ENCODE results near the gene TBCD. TPM values are rescaled to one million over a fixed set of nuclear protein-coding genes. Genes with fewer than 3 reads are reported as not detected.

Gene TBCD
- total RNA-seq, 1 donor from 2014 or later = 31.8 TPM

DNA sequence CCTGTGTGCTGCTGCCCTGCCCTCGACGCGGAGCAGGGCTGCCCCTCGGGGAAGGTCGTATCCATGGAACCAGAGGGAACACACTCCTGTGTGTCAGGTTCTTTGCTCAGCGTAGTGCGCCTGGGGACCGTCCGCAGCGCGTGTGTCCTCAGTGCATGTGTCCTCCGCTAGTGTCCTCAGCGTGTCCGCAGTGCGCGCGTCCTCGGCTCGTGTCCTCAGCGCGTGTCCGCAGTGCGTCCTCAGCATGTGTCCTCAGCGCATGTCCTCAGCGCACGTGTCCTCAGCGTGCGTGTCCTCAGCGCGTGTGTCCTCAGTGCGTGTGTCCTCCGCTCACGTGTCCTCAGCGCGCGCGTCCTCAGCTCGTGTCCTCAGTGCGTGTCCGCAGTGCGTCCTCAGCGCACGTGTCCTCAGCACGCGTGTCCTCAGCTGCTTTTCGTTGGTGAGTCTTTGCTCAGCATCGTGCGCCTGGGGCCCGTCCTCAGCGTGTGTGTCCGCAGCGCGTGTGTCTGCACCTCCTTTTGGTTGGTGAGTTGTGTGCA lies 147.2 kb downstream of the TBCD start:
- Mint-ChIP-seq H3K36me3 (ENCODE audit: low read depth, unreplicated experiment) (peaks cover 15% of the 10 kb centered on the region), H3K27ac (ENCODE audit: unreplicated experiment) (no peak overlapping the region)
- peaks cover 6% of the 10 kb centered on the region for H3K4me1 ChIP-seq (ENCODE audit: insufficient read depth, low read length)

DNA sequence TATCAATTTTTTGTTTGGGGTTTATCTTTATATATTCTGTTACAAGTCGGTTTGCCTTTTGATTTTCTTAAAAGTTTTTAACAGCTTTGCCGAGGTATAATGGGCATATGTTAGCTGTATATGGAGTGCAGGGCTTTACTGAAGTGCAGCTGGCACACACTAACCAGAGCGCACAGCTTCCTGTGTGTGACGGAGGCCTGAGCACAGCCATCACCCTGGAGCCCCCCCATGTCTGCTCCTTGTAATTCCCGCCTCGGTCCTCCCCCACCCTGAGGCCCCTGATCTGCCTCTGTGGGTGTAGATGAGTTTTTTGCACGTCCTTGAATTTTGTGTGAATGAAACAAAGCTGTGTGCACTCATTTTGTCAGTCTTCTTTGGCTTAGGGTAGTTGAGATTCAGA lies 148.1 kb downstream of the TBCD start:
- H3K9me3 Mint-ChIP-seq (ENCODE audit: unreplicated experiment) = no peaks in the 10 kb centered on the region
- Histone ChIP-seq H3K9me3 (ENCODE audit: insufficient read depth, low read depth, low read length) (no peaks in the 10 kb centered on the region), H3K4me1 (ENCODE audit: insufficient read depth, low read length) (peaks cover 6% of the 10 kb centered on the region), H3K27ac (ENCODE audit: low read depth, low read length) (no peak overlapping the region), H3K79me2 (ENCODE audit: insufficient read depth, low read length) (no peaks in the 10 kb centered on the region), H4K20me1 (ENCODE audit: insufficient read depth, low read length) (no peaks in the 10 kb centered on the region), H3K4me3 (ENCODE audit: insufficient read depth, low read depth, low read length) (no peak overlapping the region), H2AFZ (ENCODE audit: low read depth, low read length) (no peak overlapping the region), H3K27me3 (ENCODE audit: insufficient read depth, low read length) (no peaks in the 10 kb centered on the region), H3K4me2 (ENCODE audit: low read length) (peak overlapping the region; percentile 48), H3K9ac (ENCODE audit: low read length) (no peak overlapping the region), H3K36me3 (ENCODE audit: insufficient read depth, low read length) (no peaks in the 10 kb centered on the region)
- H3K4me3 Mint-ChIP-seq (ENCODE audit: unreplicated experiment) = no peak overlapping the region
- peaks cover 9% of the 10 kb centered on the region for H3K4me1 Mint-ChIP-seq (ENCODE audit: low read depth, unreplicated experiment)
- peaks cover 15% of the 10 kb centered on the region for H3K36me3 Mint-ChIP-seq (ENCODE audit: low read depth, unreplicated experiment)
- H3K27ac Mint-ChIP-seq (ENCODE audit: unreplicated experiment) = no peak overlapping the region
- FAIRE-seq = no peak
- no peak for TF ChIP-seq EZH2 (IDR thresholded peaks at IDR 0.05; ENCODE audit: insufficient read depth, low read length)
- TF ChIP-seq, protein P1, sequence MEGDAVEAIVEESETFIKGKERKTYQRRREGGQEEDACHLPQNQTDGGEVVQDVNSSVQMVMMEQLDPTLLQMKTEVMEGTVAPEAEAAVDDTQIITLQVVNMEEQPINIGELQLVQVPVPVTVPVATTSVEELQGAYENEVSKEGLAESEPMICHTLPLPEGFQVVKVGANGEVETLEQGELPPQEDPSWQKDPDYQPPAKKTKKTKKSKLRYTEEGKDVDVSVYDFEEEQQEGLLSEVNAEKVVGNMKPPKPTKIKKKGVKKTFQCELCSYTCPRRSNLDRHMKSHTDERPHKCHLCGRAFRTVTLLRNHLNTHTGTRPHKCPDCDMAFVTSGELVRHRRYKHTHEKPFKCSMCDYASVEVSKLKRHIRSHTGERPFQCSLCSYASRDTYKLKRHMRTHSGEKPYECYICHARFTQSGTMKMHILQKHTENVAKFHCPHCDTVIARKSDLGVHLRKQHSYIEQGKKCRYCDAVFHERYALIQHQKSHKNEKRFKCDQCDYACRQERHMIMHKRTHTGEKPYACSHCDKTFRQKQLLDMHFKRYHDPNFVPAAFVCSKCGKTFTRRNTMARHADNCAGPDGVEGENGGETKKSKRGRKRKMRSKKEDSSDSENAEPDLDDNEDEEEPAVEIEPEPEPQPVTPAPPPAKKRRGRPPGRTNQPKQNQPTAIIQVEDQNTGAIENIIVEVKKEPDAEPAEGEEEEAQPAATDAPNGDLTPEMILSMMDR (IDR thresholded peaks at IDR 0.05; ENCODE audit: insufficient read depth, low read depth, low read length) = no peak
- no peaks in the 10 kb centered on the region for H3K27me3 Mint-ChIP-seq (ENCODE audit: low read depth, unreplicated experiment)
- DNase-seq (ENCODE audit: low read depth) = no peak

More for the DNA sequence above, 147.2 kb downstream of the TBCD start:
- Histone ChIP-seq H3K9ac (ENCODE audit: low read length) (no peak overlapping the region), H3K27ac (ENCODE audit: low read depth, low read length) (no peak overlapping the region), H3K9me3 (ENCODE audit: insufficient read depth, low read depth, low read length) (no peaks in the 10 kb centered on the region), H3K36me3 (ENCODE audit: insufficient read depth, low read length) (no peaks in the 10 kb centered on the region), H3K4me2 (ENCODE audit: low read length) (no peak overlapping the region), H3K4me3 (ENCODE audit: insufficient read depth, low read depth, low read length) (no peak overlapping the region), H3K79me2 (ENCODE audit: insufficient read depth, low read length) (no peaks in the 10 kb centered on the region), H4K20me1 (ENCODE audit: insufficient read depth, low read length) (no peaks in the 10 kb centered on the region), H2AFZ (ENCODE audit: low read depth, low read length) (no peak overlapping the region), H3K27me3 (ENCODE audit: insufficient read depth, low read length) (no peaks in the 10 kb centered on the region)
- FAIRE-seq (no peak), DNase-seq (ENCODE audit: low read depth) (no peak)
- Mint-ChIP-seq H3K9me3 (ENCODE audit: unreplicated experiment) (no peaks in the 10 kb centered on the region), H3K27me3 (ENCODE audit: low read depth, unreplicated experiment) (no peaks in the 10 kb centered on the region), H3K4me3 (ENCODE audit: unreplicated experiment) (no peak overlapping the region), H3K4me1 (ENCODE audit: low read depth, unreplicated experiment) (peaks cover 9% of the 10 kb centered on the region)
- no peak for TF ChIP-seq EZH2 (IDR thresholded peaks at IDR 0.05; ENCODE audit: insufficient read depth, low read length)
- TF ChIP-seq, protein P1 (IDR thresholded peaks at IDR 0.05; ENCODE audit: insufficient read depth, low read depth, low read length) = no peak

DNA sequence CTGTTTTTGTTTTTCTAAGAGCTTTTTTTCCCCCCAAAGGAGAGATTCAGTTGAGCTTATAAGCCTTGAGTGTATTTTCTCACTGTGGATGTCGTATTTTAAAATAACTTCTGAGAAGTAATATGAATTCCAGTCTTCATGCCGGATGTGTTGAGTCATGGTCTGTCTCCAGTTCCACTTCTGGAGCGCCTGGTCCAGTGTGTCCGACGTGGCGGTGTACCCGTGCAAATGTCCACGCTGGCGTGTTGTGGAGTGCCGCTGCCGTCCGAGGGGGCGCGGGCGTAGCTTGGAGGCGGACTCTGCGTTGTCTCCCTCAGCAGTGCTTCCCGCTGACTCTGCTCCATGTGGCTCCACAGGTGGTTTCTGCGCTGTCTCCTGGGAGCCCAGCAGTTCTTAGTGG lies 148.9 kb downstream of the TBCD start:
- H3K79me2 ChIP-seq (ENCODE audit: insufficient read depth, low read length) = no peaks in the 10 kb centered on the region
- FAIRE-seq (no peak), DNase-seq (ENCODE audit: low read depth) (peak; percentile 41)
- Mint-ChIP-seq H3K36me3 (ENCODE audit: low read depth, unreplicated experiment) (peaks cover 16% of the 10 kb centered on the region), H3K27me3 (ENCODE audit: low read depth, unreplicated experiment) (no peaks in the 10 kb centered on the region), H3K4me1 (ENCODE audit: low read depth, unreplicated experiment) (peaks cover 9% of the 10 kb centered on the region), H3K4me3 (ENCODE audit: unreplicated experiment) (no peak overlapping the region), H3K9me3 (ENCODE audit: unreplicated experiment) (no peaks in the 10 kb centered on the region), H3K27ac (ENCODE audit: unreplicated experiment) (no peak overlapping the region)
- H3K27ac ChIP-seq (ENCODE audit: low read depth, low read length) = peak overlapping the region; percentile 38
- no peaks in the 10 kb centered on the region for H3K27me3 ChIP-seq (ENCODE audit: insufficient read depth, low read length)
- no peak overlapping the region for H3K4me3 ChIP-seq (ENCODE audit: insufficient read depth, low read depth, low read length)
- H2AFZ ChIP-seq (ENCODE audit: low read depth, low read length) = peak overlapping the region; percentile 48
- peaks cover 6% of the 10 kb centered on the region for H3K4me1 ChIP-seq (ENCODE audit: insufficient read depth, low read length)
- H3K36me3 ChIP-seq (ENCODE audit: insufficient read depth, low read length) = no peaks in the 10 kb centered on the region
- H3K9me3 ChIP-seq (ENCODE audit: insufficient read depth, low read depth, low read length) = no peaks in the 10 kb centered on the region
- H3K9ac ChIP-seq (ENCODE audit: low read length) = no peak overlapping the region
- TF ChIP-seq EZH2 (IDR thresholded peaks at IDR 0.05; ENCODE audit: insufficient read depth, low read length) = no peak
- TF ChIP-seq, protein P1 (IDR thresholded peaks at IDR 0.05; ENCODE audit: insufficient read depth, low read depth, low read length) = no peak
- no peaks in the 10 kb centered on the region for H4K20me1 ChIP-seq (ENCODE audit: insufficient read depth, low read length)
- H3K4me2 ChIP-seq (ENCODE audit: low read length) = peak overlapping the region; percentile 48
